HepG2 (cell line): ENCODE measurements around the gene ARHGAP35. TPM values are rescaled to one million over a fixed set of nuclear protein-coding genes. Genes with fewer than 3 reads are reported as not detected.

Experiments used
- FOXJ3 ChIP-seq: sonication (generic); formaldehyde crosslinking; IDR thresholded peaks from 2 replicates; pipeline ENCODE4 v1.4.0; 2020; ENCODE audit warnings: missing genetic modification reagents, mild to moderate bottlenecking, borderline replicate concordance
- HNF4G ChIP-seq, 2 experiments: sonication (generic) in 1 of 2; formaldehyde crosslinking in 1 of 2; IDR thresholded peaks; 2 replicates each; pipeline versions ENCODE4 v1.4.0 to v1.6.1; 2011 to 2020; ENCODE audit warnings: borderline replicate concordance in 2 of 2, low read depth in 2 of 2, mild to moderate bottlenecking in 2 of 2, low read length in 1 of 2, missing genetic modification reagents in 1 of 2, moderate library complexity in 1 of 2
- IKZF1 ChIP-seq: fragments of 450-650 bp; IDR thresholded peaks from 2 replicates; pipeline ENCODE4 v1.7.1; 2016
- ISL2 ChIP-seq: sonication (generic); formaldehyde crosslinking; IDR thresholded peaks from 2 replicates; pipeline ENCODE4 v1.5.0; 2020; ENCODE audit warnings: missing genetic modification reagents
- KAT8 ChIP-seq: IDR thresholded peaks from 2 replicates; pipeline ENCODE4 v1.6.1; 2016; ENCODE audit warnings: missing genetic modification reagents, missing compliant biosample characterization
- NCOA1 ChIP-seq: sonication (generic); formaldehyde crosslinking; IDR thresholded peaks from 2 replicates; pipeline ENCODE4 v1.9.0; 2021; ENCODE audit warnings: missing genetic modification reagents
- NFE2L1 ChIP-seq: sonication (generic); formaldehyde crosslinking; IDR thresholded peaks from 2 replicates; pipeline ENCODE4 v1.4.0; 2020; ENCODE audit warnings: missing genetic modification reagents, mild to moderate bottlenecking, borderline replicate concordance
- PCBP1 ChIP-seq: fragments of 200-400 bp; formaldehyde crosslinking; IDR thresholded peaks from 2 replicates; pipeline ENCODE4 v1.6.1; 2017; ENCODE audit warnings: mild to moderate bottlenecking, low read depth, low read length, borderline replicate concordance
- SATB2 ChIP-seq: sonication (generic); formaldehyde crosslinking; IDR thresholded peaks from 2 replicates; pipeline ENCODE4 v1.5.0; 2020; ENCODE audit warnings: missing genetic modification reagents
- TARDBP ChIP-seq: sonication (generic); formaldehyde crosslinking; IDR thresholded peaks from 2 replicates; pipeline ENCODE4 v1.8.0; 2022; ENCODE audit warnings: mild to moderate bottlenecking, missing genetic modification reagents
- XRCC5 ChIP-seq: fragments of 200-400 bp; formaldehyde crosslinking; optimal IDR thresholded peaks from 2 replicates; pipeline ENCODE3; 2017; ENCODE audit warnings: mild to moderate bottlenecking, low read length
- ZNF781 ChIP-seq: sonication (generic); formaldehyde crosslinking; IDR thresholded peaks from 2 replicates; pipeline ENCODE4 v1.5.1; 2020; ENCODE audit warnings: borderline replicate concordance, mild to moderate bottlenecking, missing genetic modification reagents; ENCODE audit errors: not compliant biosample characterization
- polyA plus RNA-seq, 8 experiments: library from polyadenylated mRNA; depleted of rRNA in 3 of 8; stranded (reverse) in 7 of 8; unstranded in 1 of 8; fragments of >200 nt; fragmentation: Illumina TruSeq in 4 of 8; extraction: Trizol in 4 of 8; gene quantifications; 2 replicates each; pipeline versions ENCODE4 v1.2.1 to v1.2.3, GENCODE V29; 2011 to 2016; ENCODE audit warnings: low read depth in 4 of 8, missing spikeins in 1 of 8, mixed read lengths in 1 of 8; ENCODE audit not compliant: insufficient read depth in 1 of 8
- total RNA-seq, 5 experiments: library from RNA; depleted of rRNA; stranded (reverse); fragments of >200 nt; fragmentation: Illumina TruSeq; extraction: Trizol; gene quantifications; 2 replicates each; pipeline ENCODE4 v1.2.3, GENCODE V29; 2016; ENCODE audit warnings: low read depth in 1 of 5
- TF ChIP-seq, protein P1 (sequence below): IDR thresholded peaks from 2 replicates; pipeline ENCODE4 v1.6.1; 2016; ENCODE audit warnings: missing compliant biosample characterization, missing genetic modification reagents, borderline replicate concordance
- TF ChIP-seq, protein P2 (sequence below): sonication (generic); formaldehyde crosslinking; IDR thresholded peaks from 2 replicates; pipeline ENCODE4 v1.5.0; 2020; ENCODE audit warnings: missing genetic modification reagents
- TF ChIP-seq, protein P3 (sequence below): sonication (generic); formaldehyde crosslinking; IDR thresholded peaks from 2 replicates; pipeline ENCODE4 v1.4.0; 2020; ENCODE audit warnings: missing genetic modification reagents, borderline replicate concordance
- TF ChIP-seq, protein P4 (sequence below): sonication (generic); formaldehyde crosslinking; IDR thresholded peaks from 2 replicates; pipeline ENCODE4 v1.5.0; 2020; ENCODE audit warnings: mild to moderate bottlenecking, missing genetic modification reagents
- TF ChIP-seq, protein P5 (sequence below): conservative IDR thresholded peaks from 2 replicates; pipeline ENCODE4 v1.6.1; 2018; ENCODE audit warnings: missing genetic modification reagents
- TF ChIP-seq, protein P6 (sequence below): sonication (generic); formaldehyde crosslinking; IDR thresholded peaks from 2 replicates; pipeline ENCODE4 v1.4.0; 2020; ENCODE audit warnings: low read depth, mild to moderate bottlenecking, missing genetic modification reagents
- TF ChIP-seq, protein P7 (sequence below): sonication (generic); formaldehyde crosslinking; IDR thresholded peaks from 2 replicates; pipeline ENCODE4 v1.4.0; 2020; ENCODE audit warnings: missing genetic modification reagents

ARHGAP35 gene
- total and polyA plus RNA-seq, 2 of the 13 experiments (the other 11 are each of a cell fraction or from before 2014, with no cell fraction given), result 30.1 to 30.2 TPM

DNA sequence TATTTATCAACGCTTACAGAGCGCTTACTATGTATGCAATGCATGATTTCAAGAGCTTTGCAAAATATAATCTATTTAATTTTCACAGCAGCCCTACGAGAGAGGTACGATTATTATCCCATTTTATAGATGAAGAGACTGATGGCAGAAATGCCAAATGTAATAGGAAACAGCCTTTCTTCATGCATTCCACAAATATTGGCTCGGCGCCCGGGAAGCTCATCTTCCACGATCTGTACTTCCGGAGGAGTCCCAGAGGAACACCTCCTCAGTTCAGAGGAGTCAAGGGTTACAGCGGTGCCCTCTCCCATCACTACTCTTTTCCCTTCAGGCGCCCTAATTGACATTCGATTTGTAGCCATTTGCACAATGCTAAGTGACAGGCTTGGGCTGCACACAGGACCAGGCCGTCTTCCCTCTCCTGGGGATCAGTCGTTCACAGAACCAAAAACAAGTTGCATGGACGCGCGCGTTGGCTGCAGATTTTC lies 1.1 kb upstream of the ARHGAP35 start (continued):
- TF ChIP-seq, protein P1, sequence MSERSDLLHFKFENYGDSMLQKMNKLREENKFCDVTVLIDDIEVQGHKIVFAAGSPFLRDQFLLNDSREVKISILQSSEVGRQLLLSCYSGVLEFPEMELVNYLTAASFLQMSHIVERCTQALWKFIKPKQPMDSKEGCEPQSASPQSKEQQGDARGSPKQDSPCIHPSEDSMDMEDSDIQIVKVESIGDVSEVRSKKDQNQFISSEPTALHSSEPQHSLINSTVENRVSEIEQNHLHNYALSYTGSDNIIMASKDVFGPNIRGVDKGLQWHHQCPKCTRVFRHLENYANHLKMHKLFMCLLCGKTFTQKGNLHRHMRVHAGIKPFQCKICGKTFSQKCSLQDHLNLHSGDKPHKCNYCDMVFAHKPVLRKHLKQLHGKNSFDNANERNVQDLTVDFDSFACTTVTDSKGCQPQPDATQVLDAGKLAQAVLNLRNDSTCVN, result peak; percentile 18; the same call in 1 of the 2 replicates
- TF ChIP-seq NFE2L1 (CRISPR knock-in tag) (no peak), ISL2 (CRISPR knock-in tag) (no peak), ZNF781 (CRISPR knock-in tag) (peak; percentile 67), IKZF1 (no peak), FOXJ3 (CRISPR knock-in tag) (peak; percentile 29; the same call in 1 of the 2 replicates), NCOA1 (no peak), TARDBP (CRISPR knock-in tag) (0 out of 2 replicates have a peak, but pooled peaks have one; percentile 36), HNF4G (IDR thresholded peaks at IDR 0.05; ENCODE audit: borderline replicate concordance, low read depth, low read length) (0 out of 2 replicates have a peak, but pooled peaks have one; percentile 14), HNF4G (CRISPR knock-in tag; IDR thresholded peaks at IDR 0.05; ENCODE audit: borderline replicate concordance, low read depth) (no peak), PCBP1 (no peak), SATB2 (CRISPR knock-in tag) (no peak), XRCC5 (peak; percentile 14), KAT8 (CRISPR knock-in tag) (peak; percentile 49)
- TF ChIP-seq, protein P2, sequence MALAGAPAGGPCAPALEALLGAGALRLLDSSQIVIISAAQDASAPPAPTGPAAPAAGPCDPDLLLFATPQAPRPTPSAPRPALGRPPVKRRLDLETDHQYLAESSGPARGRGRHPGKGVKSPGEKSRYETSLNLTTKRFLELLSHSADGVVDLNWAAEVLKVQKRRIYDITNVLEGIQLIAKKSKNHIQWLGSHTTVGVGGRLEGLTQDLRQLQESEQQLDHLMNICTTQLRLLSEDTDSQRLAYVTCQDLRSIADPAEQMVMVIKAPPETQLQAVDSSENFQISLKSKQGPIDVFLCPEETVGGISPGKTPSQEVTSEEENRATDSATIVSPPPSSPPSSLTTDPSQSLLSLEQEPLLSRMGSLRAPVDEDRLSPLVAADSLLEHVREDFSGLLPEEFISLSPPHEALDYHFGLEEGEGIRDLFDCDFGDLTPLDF (CRISPR knock-in tag), result no peak
- TF ChIP-seq, protein P3, sequence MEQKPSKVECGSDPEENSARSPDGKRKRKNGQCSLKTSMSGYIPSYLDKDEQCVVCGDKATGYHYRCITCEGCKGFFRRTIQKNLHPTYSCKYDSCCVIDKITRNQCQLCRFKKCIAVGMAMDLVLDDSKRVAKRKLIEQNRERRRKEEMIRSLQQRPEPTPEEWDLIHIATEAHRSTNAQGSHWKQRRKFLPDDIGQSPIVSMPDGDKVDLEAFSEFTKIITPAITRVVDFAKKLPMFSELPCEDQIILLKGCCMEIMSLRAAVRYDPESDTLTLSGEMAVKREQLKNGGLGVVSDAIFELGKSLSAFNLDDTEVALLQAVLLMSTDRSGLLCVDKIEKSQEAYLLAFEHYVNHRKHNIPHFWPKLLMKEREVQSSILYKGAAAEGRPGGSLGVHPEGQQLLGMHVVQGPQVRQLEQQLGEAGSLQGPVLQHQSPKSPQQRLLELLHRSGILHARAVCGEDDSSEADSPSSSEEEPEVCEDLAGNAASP (CRISPR knock-in tag), result peak; percentile 13; the same call in 1 of the 2 replicates
- TF ChIP-seq, protein P4, sequence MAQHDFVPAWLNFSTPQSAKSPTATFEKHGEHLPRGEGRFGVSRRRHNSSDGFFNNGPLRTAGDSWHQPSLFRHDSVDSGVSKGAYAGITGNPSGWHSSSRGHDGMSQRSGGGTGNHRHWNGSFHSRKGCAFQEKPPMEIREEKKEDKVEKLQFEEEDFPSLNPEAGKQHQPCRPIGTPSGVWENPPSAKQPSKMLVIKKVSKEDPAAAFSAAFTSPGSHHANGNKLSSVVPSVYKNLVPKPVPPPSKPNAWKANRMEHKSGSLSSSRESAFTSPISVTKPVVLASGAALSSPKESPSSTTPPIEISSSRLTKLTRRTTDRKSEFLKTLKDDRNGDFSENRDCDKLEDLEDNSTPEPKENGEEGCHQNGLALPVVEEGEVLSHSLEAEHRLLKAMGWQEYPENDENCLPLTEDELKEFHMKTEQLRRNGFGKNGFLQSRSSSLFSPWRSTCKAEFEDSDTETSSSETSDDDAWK (CRISPR knock-in tag), result no peak
- TF ChIP-seq, protein P5, sequence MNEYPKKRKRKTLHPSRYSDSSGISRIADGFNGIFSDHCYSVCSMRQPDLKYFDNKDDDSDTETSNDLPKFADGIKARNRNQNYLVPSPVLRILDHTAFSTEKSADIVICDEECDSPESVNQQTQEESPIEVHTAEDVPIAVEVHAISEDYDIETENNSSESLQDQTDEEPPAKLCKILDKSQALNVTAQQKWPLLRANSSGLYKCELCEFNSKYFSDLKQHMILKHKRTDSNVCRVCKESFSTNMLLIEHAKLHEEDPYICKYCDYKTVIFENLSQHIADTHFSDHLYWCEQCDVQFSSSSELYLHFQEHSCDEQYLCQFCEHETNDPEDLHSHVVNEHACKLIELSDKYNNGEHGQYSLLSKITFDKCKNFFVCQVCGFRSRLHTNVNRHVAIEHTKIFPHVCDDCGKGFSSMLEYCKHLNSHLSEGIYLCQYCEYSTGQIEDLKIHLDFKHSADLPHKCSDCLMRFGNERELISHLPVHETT, result peak; percentile 71; the same call in 1 of the 2 replicates
- TF ChIP-seq, protein P6, sequence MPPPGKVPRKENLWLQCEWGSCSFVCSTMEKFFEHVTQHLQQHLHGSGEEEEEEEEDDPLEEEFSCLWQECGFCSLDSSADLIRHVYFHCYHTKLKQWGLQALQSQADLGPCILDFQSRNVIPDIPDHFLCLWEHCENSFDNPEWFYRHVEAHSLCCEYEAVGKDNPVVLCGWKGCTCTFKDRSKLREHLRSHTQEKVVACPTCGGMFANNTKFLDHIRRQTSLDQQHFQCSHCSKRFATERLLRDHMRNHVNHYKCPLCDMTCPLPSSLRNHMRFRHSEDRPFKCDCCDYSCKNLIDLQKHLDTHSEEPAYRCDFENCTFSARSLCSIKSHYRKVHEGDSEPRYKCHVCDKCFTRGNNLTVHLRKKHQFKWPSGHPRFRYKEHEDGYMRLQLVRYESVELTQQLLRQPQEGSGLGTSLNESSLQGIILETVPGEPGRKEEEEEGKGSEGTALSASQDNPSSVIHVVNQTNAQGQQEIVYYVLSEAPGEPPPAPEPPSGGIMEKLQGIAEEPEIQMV (CRISPR knock-in tag), result no peak
- TF ChIP-seq, protein P7, sequence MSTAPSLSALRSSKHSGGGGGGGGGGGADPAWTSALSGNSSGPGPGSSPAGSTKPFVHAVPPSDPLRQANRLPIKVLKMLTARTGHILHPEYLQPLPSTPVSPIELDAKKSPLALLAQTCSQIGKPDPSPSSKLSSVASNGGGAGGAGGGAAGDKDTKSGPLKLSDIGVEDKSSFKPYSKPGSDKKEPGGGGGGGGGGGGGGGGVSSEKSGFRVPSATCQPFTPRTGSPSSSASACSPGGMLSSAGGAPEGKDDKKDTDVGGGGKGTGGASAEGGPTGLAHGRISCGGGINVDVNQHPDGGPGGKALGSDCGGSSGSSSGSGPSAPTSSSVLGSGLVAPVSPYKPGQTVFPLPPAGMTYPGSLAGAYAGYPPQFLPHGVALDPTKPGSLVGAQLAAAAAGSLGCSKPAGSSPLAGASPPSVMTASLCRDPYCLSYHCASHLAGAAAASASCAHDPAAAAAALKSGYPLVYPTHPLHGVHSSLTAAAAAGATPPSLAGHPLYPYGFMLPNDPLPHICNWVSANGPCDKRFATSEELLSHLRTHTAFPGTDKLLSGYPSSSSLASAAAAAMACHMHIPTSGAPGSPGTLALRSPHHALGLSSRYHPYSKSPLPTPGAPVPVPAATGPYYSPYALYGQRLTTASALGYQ, result no peak; the same call in 1 of the 2 replicates
